Fibroblast of gingiva (primary cell): ENCODE results near the gene DHRS12.
A peak's percentile ranks its signal among the peaks of the same experiment; 100 is the strongest.

Source experiments
- DNase-seq: peaks from one replicate; pipeline ENCODE4 v3.0.0-alpha.2; 2011; ENCODE audit warnings: low read depth

The DHRS12 gene

GRCh38 chr13:51728275-51728673 is 75.7 kb downstream of the DHRS12 start:
- DNase-seq, result no peak

DNA sequence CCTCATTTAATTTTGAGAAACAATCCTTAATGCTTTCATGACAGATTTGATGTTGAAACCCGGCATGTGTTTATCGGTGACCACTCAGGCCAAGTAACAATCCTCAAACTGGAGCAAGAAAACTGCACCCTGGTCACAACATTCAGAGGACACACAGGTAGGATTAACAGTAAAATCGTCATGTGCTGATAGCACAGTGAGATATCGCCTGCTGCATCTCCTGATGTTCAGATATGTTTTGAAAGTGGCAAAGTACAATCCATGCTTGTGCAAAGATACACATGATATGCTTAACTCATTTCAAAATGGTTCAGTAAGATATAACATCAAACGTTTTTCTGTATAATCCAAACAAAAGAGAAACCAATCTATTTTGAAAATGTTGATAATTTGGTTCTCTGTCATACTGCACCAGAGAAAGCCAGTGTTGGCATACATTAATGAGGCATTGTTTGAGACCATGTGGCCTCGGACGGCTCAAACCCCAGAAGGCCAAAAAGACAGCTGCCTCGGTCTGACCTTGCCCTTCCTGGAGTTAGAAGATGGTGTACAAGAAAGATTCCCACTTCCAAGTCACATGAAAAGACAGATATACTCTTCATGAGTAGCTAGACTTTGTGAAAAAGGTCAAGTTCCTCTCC is 76.2 kb downstream of the DHRS12 start:
- no peak for DNase-seq

DNA sequence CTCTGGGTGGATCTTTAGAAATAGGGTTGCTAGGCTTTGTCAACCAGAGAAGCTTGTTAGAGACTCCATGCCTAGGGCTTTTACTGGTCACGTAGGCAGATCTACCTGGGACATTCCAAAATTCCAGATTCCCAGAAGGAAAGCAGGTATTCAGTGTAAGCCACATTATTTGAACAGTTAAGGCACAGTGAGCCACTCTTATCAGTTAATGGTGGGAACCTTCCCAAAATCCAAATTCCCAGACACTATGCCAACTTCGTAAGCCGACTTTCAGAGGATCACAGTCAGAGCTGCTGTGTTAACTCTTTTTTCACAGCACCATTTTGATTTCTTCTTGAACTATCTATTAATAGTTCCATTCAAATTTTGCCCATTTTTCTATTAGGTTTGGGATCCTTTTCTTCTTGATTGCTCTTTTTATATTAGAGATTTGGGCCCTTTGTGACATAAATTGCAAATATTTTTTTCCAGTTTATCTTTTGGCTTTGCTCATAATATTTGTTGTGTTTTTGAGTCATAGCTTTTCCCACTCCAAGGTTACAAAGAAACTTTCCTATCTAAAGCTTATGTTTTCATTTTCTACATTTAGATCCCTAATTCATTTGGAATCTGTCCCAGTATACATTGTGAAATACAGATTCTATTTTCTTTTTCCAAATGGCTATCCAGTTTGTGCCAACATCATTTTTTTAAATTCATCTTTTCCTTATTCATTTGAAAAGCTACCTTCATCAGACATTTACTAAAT is 77.3 kb downstream of the DHRS12 start:
- DNase-seq, result peak; percentile 86

GRCh38 chr13:51724721-51725120 is 79.2 kb downstream of the DHRS12 start:
- DNase-seq, result no peak

DNA sequence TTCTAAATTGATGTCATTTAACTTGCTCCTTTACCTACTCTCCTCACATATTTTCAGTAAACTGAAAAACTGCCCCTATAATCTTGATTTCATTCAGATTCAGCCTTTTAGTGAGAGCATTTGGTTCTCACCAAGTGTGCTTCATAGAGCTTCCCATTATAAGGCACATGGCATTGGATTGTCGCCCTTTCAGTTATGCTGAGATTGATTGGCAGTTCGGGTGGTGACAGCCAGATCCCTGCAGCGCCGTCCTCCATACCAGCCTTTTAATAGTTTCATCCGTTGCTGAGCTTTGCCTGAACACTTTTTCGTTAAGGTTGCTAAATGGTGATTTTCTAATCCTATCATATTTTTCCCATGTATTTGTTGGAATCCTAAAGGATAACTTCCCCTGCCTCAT is 80.4 kb downstream of the DHRS12 start:
- no peak for DNase-seq

DNA sequence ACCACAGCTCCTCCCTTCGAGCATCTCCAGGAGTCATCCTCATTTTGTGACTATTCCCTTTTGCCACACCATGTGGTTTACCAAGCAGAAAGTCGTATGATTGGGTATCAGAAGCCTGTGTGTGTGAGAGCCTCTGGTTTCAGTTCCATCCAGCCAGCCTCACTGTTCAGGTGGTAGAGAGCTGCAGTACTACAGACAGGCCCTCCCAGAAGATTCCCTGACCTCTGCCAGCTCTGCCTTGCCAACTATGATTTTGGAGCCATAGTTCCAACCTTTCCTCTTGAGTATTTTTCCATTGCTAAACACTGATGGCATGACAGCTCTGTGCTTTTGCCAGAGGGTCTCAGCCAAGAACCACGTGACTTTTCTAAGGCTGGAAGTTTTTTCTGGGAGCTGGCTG is 82.5 kb downstream of the DHRS12 start:
- DNase-seq, result peak; percentile 7

GRCh38 chr13:51719394-51719793 is 84.6 kb downstream of the DHRS12 start:
- no peak for DNase-seq
